Measurements from ENCODE around the gene KRR1. TPM values are rescaled to one million over a fixed set of nuclear protein-coding genes. Genes with fewer than 3 reads are reported as not detected.
"Not testable (repeated sequence)": the region's sequence is repeated elsewhere in the genome, so short reads cannot be mapped to it uniquely, and the experiment has no call there.

The KRR1 gene
- total RNA-seq, 2 donors from 2014 or later: 9.3 to 33.9 TPM

DNA sequence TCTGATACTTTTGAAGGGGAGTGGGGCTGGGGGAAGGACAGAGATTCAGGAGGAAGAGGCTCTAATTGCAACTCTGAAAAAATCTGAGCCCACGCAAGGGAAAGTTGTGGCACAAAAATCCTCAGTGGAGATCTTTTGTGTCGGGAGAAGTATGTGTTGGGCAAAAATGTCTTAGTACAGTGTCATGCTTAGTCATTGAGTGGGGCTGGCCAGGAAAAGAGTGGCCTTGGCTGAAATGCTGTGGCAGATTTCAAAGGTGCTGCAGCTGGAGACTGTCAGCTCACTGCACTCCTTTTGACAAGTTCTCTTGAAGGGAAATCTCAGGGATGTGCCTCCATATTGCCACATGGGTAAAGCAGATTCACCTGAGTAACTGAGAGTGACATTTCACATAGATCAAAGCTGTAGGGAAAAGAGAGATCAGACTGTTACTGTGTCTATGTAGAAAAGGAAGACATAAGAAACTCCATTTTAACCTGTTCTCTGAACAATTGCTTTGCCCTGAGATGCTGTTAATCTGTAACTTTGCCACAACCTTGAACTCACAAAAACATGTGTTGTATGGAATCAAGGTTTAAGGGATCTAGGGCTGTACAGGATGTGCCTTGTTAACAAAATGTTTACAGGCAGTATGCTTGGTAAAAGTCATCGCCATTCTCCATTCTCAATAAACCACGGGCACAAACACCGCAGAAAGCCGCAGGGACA lies 66.8 kb downstream of the KRR1 start:
- Histone ChIP-seq H3K36me3 (replicated peaks in 1 of 2; ENCODE audit: insufficient read depth in 1 of 2, low read depth in 2 of 2) (no peaks in the 10 kb centered on the region), H3K9me3 (no peaks in the 10 kb centered on the region), H3K27ac (no peak overlapping the region), H3K27me3 (no peaks in the 10 kb centered on the region), H3K4me3 (no peak overlapping the region), H3K4me1 (no peaks in the 10 kb centered on the region)
- ATAC-seq (no peak), DNase-seq (peak in 1 of 4 donors; percentile 18)
- TF ChIP-seq POLR2A (IDR thresholded peaks at IDR 0.05): no peak
- WGBS, 2 donors: 71 to 83% methylated on average over 6 of the region's 6 CpGs
- intact Hi-C loops (cut with DNase I): no loop called here

GRCh38 chr12:75443709-75444108 lies 67.7 kb downstream of the KRR1 start:
- TF ChIP-seq POLR2A (IDR thresholded peaks at IDR 0.05): no peak
- TF ChIP-seq, protein P1, sequence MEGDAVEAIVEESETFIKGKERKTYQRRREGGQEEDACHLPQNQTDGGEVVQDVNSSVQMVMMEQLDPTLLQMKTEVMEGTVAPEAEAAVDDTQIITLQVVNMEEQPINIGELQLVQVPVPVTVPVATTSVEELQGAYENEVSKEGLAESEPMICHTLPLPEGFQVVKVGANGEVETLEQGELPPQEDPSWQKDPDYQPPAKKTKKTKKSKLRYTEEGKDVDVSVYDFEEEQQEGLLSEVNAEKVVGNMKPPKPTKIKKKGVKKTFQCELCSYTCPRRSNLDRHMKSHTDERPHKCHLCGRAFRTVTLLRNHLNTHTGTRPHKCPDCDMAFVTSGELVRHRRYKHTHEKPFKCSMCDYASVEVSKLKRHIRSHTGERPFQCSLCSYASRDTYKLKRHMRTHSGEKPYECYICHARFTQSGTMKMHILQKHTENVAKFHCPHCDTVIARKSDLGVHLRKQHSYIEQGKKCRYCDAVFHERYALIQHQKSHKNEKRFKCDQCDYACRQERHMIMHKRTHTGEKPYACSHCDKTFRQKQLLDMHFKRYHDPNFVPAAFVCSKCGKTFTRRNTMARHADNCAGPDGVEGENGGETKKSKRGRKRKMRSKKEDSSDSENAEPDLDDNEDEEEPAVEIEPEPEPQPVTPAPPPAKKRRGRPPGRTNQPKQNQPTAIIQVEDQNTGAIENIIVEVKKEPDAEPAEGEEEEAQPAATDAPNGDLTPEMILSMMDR (IDR thresholded peaks at IDR 0.05): no peak
- Histone ChIP-seq H3K4me1 (no peaks in the 10 kb centered on the region), H3K27me3 (no peaks in the 10 kb centered on the region), H3K27ac (no peak overlapping the region), H3K4me3 (no peak overlapping the region), H3K9me3 (no peaks in the 10 kb centered on the region), H3K36me3 (replicated peaks in 1 of 2; ENCODE audit: insufficient read depth in 1 of 2, low read depth in 2 of 2) (no peaks in the 10 kb centered on the region)
- ATAC-seq (no peak), DNase-seq (no peak)
- intact Hi-C loops (cut with DNase I): no loop called here
- 34 to 40% methylated on average over 3 of the region's 3 CpGs for WGBS, 2 donors

- WGBS, 2 donors: 6 to 29% methylated on average over 3 of the region's 3 CpGs
- H3K4me1 ChIP-seq; H3K36me3 ChIP-seq (replicated peaks in 1 of 2; ENCODE audit: insufficient read depth in 1 of 2, low read depth in 2 of 2); DNase-seq; H3K4me3 ChIP-seq; H3K27ac ChIP-seq; H3K9me3 ChIP-seq; ATAC-seq; H3K27me3 ChIP-seq; intact Hi-C loops (cut with DNase I): not testable (repeated sequence)
Measured at GRCh38 chr12:75442454-75442853, 69.0 kb downstream of the KRR1 start.

DNA sequence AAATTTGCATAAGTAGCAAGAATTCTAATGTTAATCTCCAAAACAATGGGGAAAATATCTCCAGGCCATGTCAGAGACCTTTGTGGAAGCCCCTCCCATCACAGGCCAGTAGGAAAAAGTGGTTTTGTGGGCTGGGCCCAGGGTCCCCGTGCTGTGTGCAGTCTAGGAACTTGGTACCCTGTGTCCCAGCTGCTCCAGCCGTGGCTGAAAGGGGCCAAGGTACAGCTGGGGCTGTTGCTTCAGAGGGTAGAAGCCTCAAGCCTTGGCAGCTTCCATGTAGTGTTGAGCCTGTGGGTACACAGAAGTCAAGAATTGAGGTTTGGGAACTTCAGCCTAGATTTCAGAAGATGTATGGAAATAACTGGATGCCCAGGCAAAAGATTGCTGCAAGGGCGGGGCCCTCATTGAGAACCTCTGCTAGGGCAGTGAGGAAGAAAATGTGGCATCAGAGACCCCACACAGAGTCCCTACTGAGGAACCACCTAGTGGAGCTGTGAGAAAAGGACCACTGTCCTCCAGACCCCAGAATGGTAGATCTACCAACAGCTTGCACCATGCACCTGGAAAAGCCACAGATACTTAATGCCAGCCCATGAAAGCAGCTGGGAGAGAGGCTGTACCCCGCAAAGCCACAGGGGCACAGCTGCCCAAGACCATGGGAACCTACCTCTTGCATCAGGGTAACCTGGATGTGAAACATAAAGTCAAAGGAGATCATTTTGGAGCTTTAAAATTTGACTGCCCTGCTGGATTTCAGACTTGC lies 69.5 kb downstream of the KRR1 start:
- H3K9me3 ChIP-seq; H3K27me3 ChIP-seq; H3K4me3 ChIP-seq; H3K36me3 ChIP-seq (replicated peaks in 1 of 2; ENCODE audit: insufficient read depth in 1 of 2, low read depth in 2 of 2); DNase-seq; H3K27ac ChIP-seq; ATAC-seq; H3K4me1 ChIP-seq; intact Hi-C loops (cut with DNase I): not testable (repeated sequence)
- 65 to 90% methylated on average over 3 to 4 of the region's 4 CpGs for WGBS, 2 donors

Other genes starting within 250 kb of the KRR1 start
- gene CAPS2, start 181.3 kb downstream of the KRR1 start, total RNA-seq: 10 to 100 TPM in 1 of 2 donors, 1 to 10 TPM in 1; 3.6 to 16.9 TPM
- not detected for gene GLIPR1L1, start 176.9 kb downstream of the KRR1 start, total RNA-seq
- gene GLIPR1L2, start 120.5 kb downstream of the KRR1 start, total RNA-seq: 1 to 10 TPM in 1 of 2 donors, not detected in 1; 1.6 TPM
- 1 to 10 TPM; 5.4 to 6.3 TPM for gene GLIPR1, start 30.9 kb downstream of the KRR1 start, total RNA-seq